Posterior cingulate gyrus (tissue), 11 donors: ENCODE measurements around the gene CELSR1.

Source experiments
- DNase-seq, 10 donors: peaks; one replicate each; pipeline versions ENCODE4 v3.0.0 to v3.0.0-alpha.2; 2020 to 2021; ENCODE audit warnings: mixed read lengths in 3 of 10
- intact Hi-C: fragments of 100-400 bp; cut with DNase I; formaldehyde crosslinking; loops from one replicate; pipeline ENCODE4 v1.15.1; 2023

CELSR1 gene

DNA sequence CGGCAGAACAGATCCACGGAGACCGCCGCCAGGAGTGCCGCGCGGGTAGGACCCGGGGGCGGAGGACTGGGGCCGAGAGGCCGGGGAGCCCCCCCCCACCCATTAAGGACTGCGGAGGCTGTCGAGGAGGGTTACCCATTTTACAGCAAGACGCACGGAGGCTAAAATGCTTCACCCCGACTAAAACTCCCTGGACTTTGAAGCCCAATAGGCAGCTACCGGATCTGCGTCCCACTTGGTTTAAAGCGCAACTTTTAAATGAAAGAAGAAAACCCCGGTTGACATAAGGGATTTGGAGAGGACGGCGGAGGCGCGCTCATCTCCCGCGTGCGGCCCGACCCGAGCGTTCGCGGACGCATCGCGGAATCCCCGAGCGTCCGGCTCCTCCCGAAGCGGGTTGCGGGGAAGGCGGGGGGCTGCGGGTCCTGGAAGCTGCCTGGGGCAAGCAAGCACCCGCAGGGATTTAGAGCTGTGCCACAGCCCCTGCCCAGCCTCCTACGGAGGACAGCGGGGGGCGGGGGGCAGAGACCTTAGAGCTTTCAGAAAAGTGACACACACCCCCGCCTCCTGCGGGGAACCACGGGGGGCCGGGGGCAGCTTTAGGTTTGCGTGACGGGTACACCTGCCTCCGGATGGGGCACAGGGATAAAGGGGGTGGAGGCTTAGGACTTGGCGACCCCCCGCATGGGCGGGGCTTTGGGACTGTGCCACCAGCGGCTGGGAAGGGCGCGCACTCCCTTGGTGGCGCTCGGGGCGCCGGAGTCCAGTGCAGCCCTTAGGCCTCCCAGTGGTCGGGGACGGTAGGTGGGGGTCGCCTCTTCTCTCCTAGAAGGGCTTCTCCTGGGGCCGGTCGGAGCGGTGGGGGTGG is 760 bp upstream of the CELSR1 start:
- DNase-seq: peak in 2 of 10 donors; percentile 17 to 60
- intact Hi-C loops: no loop called here

DNA sequence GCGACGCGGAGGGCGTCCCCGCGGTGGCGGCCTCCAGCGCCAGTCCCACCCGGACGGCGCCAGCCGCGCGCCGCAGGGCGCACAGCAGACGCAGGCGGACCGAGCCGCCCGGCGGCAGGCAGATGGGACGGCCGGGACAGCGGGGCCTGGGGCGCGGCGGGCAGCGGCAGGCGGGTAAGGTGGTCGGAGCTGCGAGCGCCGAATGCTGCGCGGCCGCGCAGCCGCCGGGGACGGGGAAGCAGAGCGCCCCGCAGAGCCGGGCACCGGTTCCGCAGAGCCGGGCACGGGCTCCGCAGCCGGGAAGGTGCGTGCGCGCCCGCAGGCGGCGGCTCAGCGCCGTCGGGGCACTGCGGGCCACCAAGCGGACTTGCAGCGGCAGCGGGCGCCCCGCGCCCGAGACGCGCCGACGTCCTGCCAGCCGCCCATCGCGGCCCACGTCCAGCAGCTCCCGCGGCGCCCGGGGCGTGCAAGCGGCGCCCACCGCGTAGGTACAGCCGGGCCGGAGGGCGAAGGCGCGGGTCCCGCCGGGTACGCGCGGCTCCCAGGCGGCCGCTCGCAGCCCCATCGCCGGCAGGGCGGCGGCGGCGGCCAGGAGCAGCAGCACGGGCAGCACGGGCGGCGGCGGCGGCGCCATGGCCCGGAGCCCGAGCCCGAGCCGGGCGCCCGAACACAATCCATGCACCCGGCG is 739 bp downstream of the CELSR1 start:
- peak in 2 of 10 donors; percentile 26 to 73 for DNase-seq
- intact Hi-C loops: no loop called here

DNA sequence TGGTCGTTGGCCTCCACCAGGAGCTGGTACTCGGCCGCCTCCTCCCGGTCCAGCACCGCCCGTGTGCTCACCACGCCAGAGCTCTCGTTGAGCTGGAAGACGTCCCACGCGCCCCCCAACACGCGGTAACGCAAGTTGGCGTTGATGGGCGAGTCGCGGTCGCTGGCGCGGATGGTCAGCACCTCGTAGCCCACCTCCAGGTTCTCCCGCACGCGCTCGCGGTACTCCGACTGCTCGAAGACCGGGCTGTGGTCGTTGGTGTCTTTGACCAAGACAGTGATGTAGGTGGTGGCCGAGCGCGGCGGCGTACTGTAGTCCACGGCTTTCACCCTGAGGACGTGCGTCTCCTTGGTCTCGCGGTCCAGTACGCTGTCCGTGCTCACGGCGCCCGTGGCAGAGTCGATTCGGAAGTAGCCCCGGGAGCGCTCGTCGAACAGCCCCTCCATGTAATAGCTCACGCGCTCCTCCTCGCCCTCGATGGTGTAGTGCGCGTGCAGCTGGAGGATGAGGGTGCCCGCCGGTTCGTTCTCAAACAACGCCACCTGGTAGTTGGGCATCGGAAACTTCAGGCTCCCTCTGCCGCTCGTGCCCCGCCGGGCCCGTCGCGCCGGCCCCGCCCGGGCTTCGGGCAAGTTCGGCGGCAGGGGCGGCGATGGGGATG is 1.4 kb downstream of the CELSR1 start:
- peak in 2 of 10 donors; percentile 68 to 84 for DNase-seq
- intact Hi-C loops: no loop called here

DNA sequence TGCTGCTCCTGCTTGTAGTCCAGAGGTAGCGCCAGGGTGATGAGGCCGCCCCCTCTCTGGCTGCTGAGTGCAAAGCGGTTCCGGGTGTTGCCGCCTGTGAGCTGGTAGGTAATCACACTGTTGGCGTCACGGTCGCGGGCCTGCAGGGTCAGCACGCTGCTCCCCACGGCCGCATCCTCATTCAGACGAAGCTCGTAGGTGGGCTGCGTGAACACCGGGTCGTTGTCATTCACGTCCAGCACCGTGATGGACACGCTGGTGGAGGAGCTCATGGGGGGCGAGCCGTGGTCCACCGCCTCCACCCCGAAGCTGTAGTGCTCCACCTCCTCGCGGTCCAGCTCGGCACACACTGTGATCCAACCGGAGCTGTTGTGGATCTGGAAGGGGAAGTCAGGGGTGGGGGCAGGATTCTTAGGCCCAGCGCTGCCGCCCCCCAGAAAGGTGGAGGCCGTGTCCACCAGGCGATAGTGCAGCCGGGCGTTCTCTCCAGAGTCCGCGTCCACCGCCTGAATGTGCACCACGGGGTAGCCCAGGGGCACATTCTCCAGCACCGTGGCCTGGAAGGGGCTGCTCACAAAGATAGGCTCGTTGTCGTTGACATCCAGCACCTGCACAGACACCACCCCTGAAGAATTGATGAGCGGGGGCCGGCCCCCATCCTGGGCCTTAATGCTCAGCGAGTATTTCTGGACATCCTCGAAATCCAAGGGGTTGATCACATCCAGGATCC is 2.4 kb downstream of the CELSR1 start:
- DNase-seq: peak in 2 of 10 donors; percentile 79 to 85
- intact Hi-C loops: no loop called here

DNA sequence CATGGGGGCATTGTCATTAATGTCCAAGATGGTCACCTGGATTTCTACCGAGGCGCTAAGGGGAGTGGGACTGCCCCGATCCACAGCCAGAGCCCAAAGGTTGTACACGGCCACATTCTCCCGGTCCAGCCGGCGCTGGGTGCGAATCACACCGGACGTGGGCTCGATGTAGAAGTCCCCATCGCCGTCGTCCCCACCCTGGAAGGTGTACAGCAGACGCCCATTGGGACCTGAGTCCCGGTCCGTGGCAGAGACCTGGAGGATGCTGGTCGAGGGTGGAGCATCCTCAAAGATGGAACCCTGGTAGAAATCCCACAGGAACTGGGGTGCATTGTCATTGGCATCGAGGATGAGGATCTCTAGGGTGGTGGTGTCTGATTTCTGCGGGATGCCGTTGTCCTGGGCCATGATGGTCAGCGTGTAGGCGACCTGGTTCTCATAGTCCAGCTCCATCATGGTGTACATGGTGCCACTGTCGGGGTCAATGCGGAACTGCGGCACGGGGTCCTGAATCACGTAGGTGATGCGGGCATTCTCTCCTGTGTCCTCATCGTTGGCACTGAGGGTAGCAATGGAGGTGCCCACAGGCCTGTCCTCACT is 3.1 kb downstream of the CELSR1 start:
- intact Hi-C loops: no loop called here
- peak in 1 of 10 donors; percentile 80 for DNase-seq

DNA sequence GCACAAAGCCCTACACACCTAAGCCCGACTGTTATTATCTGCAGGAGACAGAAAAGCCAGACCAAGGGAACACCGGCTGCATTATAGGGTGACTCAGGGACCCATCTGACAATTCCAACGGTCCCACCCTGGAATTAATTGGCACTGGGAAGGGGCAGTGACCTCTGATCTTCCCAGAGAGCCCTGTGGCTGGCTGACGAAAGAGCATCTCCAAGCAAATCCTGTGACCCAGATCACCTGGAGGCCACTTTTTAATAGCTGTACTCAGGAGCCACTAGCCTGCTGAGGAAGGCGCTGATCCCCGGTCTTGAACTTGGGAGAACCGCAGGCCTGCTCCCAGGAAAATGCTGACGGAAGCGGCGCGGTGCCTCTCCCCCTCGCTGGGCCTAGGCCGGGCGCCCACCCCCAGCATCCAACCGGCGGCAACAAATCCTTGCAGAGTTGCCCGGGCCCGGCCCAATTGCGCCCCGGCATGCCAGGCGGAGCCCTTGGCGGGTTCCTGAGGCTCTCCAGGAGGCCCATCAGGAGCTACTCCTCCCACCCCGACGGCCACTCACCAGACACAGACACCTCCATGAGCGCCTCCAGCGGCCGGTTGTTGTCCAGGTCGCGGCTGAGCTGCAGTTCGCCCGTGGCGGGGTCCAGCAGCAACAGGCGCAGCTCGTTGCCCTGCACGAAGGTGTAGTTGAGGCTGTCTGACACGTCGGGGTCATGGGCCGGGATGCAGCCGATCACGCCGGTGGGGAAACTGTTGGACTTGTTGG is 4.2 kb downstream of the CELSR1 start:
- no peak for DNase-seq
- intact Hi-C loops: no loop called here

DNA sequence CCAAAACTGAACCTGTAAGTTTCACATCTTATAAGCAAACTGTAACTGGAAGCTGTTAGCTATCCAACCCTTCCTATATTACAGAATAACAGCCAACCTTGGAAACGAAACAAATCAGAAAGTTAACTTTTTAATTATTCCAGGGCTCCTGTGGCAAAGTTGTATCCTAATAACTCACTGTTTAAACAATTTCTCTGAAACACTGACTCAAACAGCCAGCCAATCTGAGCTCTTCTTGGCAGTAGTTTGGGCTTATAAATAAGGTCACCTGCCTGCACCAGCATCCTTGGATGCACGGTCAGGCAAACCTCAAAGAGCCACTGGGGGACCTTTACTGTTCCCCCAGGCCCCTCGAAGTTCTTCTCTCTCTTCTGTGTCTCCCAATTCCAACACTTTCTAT is 5.0 kb downstream of the CELSR1 start:
- intact Hi-C loops: no loop called here
- no peak for DNase-seq

DNA sequence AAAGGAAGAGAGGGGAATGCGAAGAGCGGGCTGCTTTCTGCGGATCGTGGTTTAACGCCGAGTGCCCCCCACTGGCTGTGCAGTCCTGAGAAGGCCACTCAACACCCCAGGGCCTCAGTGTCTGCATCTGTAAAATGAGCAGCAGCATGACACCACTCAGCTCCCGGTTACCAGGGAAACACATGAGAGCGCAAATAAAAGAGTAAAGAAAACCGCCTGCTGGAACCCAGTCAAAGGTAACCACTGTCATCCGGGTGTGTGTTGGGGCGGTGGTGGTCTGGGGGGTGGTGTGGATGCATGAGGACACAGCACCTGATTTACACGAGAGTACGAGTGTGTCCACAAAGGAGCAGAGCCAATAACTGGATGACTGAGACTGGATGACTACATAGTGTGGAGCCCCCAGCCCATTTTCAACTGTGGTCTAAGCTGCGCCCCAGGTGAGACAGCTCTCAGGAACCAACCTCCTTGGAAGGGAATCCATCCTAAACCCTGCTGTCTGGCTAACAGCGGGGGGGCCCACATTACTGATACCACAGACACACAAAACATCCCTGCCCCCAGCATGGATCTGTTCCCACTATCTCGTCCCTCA is 5.7 kb downstream of the CELSR1 start:
- no peak for DNase-seq
- intact Hi-C loops: no loop called here

DNA sequence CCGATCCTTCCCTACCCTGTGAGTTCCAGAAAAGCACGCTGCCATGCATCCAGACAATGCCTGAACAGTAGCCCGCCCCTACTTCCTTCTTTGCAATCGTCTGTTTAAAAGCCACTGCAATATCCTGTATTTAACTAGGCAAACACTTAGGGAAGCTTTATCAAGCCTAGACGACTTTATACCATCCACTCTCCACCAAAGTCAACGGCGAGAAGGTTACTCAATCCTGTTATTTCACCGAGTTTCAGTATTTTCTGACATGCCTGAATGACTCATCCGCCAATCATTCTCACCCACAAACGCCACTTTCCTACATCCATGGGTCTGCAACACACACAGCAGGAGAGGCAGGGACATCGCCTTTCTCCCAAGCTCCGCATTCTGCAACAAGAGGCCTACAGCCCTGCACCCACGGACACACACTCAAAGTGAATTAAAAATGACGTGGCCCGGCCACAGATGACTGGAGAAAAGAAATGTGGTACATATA is 9.3 kb downstream of the CELSR1 start:
- intact Hi-C loops: no loop called here
- DNase-seq: no peak

DNA sequence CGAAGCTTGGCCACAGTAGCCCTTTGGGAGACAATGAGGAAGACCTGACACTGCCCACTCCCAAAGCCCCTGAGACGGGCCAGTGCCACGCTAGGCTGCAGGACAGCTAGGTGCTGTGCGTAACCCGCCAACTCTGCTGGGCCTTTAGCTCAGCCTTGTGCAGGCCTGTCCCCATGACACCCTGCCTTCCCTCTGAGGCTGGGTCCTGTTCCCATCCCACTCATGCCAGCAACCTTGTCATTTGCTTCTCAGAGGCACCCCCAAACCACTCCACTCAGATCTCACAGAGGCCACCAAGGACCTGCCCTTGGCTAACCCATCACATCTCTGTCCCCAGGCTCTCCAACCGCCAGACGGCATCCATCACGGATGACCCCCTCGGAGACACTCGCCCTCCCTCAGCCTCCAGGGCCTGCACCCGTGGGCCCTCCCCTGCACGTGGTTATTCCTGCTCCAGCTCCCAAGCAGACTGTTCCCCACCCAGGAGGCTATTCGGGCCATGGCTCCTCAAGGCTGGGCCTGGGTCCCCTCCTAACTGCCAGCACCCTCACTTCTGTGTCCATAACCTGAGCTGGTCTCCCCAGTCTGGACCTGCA is 11.1 kb downstream of the CELSR1 start:
- no peak for DNase-seq
- intact Hi-C loops: no loop called here

DNA sequence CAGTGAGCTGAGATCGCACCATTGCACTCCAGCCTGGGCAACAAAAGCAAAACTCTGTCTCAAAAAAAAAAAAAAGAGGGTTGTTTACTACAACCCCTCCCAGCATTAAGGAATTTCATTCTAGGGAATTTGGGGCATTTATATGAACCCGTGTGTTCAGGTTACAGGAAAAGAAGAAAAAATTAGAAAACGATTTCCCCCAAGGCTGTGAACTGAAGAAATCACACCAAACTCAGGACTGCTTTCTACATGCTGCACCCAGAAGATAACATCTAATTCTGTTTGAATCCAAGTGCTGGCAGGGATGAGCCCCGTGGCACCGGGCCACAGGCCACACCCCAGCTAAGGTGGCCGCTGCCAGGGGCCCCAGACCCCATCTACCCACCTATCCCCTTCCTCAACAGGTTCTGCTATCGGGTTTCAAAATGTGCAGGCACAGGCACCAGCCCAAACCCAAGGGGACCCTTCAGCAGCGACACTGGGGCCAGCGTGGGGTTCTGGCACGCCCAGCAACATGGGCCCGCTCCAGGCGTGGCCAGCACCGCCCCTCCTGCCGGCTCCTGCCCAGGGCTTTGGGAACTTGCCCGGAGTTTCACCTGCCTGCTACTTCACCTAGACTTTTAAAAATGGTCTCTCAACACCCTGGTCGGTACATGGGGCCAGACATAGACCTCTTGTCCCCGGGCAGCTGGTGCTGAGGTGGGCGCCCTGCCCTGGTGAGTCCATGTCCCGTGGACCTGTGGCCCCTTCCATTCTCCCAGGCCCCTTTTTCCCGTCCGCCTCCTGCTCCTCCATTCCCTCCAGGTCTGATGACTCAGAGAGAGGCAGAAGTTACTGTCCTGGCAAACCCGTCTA is 11.8 kb downstream of the CELSR1 start:
- intact Hi-C loops: no loop called here
- DNase-seq: no peak

DNA sequence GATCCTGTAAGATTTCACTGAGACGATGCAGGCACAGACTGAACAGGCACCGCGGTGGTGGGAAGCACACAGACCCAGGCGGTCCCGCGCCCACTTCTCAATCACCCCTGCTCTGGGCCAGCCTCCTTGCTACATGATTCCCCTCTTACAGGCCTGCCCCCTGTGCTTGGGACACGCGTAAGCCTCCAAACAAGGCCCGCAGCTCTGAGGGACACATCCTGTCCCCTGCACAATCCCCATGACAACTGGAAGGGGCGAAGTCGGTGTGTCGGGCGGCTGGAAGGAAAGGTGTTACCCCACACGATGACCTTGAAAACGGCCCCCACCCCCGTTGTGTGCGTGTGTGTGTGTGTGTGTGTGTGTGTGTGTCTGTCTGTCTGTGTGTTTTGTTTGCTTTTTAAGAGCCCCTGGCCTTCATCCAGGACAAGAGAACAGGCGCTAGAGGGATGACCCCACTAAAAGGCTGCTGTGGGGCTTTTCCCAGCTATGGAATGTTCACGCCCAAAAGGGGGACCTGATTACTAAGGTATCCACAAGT is 13.1 kb downstream of the CELSR1 start:
- intact Hi-C loops: no loop called here

DNA sequence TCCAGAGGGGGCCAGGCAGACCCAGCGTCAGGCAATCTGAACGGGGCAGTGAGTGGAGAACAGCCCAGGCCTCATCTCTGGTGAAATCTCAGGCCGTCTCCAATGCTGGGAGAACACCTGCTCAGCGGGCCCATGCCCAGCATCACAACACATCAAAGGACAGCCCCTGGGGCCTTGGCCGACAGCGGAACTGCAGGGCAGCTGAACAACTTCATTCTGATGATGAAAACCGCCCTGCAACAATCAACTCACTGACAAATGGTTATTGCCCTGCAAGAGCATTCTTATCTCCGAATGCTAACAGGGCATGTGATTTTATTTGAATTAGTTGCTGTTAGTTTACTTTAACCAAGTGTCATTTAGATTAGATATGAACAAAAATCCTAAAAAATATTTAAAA is 14.6 kb downstream of the CELSR1 start:
- intact Hi-C loops: no loop called here
- DNase-seq: no peak

More for the DNA sequence above, 13.1 kb downstream of the CELSR1 start:
- no peak for DNase-seq

DNA sequence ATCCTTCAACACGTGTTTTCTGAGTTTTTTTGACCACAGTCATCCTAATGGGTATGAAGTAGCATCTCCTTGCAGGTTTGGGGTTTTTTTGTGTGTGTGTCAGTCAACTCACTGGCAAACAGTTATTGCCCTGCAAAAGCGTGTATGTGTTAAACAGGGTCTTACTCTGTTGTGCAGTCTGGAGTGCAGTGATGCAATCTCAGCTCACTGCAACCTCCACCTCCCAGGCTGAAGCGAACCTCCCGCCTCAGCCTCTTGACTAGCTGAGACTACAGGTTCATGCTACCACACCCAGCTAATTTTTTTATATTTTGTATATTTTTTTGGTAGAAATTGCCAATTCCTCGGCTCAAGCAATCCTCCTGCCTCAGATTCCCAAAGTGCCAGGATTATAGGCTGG is 15.4 kb downstream of the CELSR1 start:
- intact Hi-C loops: no loop called here
- DNase-seq: peak in 1 of 10 donors; percentile 42

DNA sequence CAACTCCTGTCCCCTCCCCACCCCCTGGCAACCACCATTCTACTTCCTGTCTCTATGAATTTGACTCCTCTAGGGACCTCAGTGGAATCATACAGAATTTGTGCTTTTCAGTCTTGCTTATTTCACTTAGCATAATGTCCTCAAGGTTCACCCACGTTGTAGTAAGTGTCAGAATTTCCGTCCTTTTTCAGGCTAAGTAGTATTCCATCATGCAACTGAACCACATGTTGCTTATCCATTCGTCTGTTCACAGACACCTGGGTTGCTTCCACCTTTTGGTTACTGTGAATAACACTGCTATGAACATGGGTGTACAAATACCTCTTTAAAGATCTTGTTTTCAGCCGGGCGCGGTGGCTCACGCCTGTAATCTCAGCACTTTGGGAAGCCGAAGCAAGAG is 16.5 kb downstream of the CELSR1 start:
- intact Hi-C loops: no loop called here
- DNase-seq: peak in 1 of 10 donors; percentile 52

DNA sequence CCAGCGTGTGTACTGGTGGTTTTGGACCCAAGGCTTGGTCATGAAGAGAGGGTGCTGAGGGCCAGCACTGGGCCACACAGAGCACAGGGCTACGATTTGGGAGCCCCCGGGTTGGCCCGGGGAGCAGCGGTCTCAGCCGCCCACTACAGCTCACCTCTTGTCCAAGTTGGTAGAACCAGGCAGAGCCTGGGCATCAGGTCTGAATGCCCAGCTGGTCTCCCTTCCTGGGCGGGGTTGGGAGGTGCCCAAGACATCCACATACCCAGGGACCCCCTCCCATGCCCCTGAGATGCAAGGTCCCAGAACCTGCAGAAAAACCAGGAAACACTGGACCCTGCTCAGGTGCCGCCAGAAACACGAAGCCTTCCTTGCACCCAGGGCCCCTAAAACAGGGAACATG is 18.0 kb downstream of the CELSR1 start:
- DNase-seq: peak in 3 of 10 donors; percentile 37 to 80 (median 39)
- intact Hi-C loops: no loop called here
